Stimulated activated CD4-positive, alpha-beta T cell treated with anti-CD3 and anti-CD28 coated beads, TNF-alpha, amount 100 ng/mL, for 48 hours (primary cell): ENCODE results near the gene FANK1.

Experiments
- DNase-seq, 3 donors: peaks; one replicate each; pipeline ENCODE4 v3.0.0-alpha.2; 2020; ENCODE audit warnings: low read depth in 3 of 3

FANK1 gene, protein sequence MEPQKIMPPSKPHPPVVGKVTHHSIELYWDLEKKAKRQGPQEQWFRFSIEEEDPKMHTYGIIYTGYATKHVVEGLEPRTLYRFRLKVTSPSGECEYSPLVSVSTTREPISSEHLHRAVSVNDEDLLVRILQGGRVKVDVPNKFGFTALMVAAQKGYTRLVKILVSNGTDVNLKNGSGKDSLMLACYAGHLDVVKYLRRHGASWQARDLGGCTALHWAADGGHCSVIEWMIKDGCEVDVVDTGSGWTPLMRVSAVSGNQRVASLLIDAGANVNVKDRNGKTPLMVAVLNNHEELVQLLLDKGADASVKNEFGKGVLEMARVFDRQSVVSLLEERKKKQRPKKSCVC

GRCh38 chr10:125896088-125896934 lies at the start of gene FANK1:
TSS of gene FANK1 (plus strand) at chr10:125896564. CDS start at chr10:125896643, 79 bp downstream.
- peak; percentile 58 to 77 (median 69) for DNase-seq

- no peak for DNase-seq
Measured at GRCh38 chr10:125846894-125847293, 49.5 kb upstream of the FANK1 start.

DNA sequence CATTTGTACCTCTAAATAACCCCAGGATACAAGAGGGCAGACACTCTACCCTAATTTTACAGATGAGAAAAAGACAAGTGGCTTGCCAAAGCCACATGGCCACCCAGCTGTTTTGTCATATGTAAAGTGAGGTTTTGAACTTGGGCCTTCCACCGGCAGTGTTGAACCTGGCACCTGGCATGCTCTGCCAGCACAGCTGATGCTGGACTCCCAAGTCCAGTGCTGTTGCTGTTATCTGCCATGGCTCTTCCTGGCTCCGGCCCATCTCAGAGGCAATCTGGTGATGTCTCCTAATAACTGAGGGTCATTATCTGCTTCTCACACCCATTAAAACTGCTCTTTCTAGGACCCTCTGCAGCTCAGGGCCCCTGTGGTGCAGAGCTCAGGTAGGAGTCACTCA lies 48.0 kb upstream of the FANK1 start:
- no peak for DNase-seq

DNA sequence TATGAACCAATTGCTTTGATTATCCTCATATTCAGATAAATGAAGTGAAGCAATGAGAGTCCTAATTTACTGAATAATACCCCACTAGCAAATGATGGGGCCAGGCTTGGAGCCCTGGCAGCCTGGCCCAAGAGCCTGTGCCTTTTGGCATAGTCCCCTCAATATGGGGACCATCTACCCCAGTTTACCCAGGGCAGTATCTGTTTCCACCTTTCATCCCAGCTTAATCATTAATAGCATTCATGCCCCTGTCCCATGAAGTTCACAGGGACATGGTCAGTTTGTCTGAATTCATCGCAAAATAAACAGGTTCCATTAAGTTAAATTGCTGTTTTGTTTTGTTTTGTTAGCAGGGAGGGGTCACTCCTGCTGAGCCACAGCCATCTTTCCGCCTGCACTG lies 47.5 kb upstream of the FANK1 start:
- DNase-seq: no peak

GRCh38 chr10:125849448-125849847 lies 46.9 kb upstream of the FANK1 start:
- DNase-seq: no peak

GRCh38 chr10:125850766-125851731 lies 45.3 kb upstream of the FANK1 start:
- no peak for DNase-seq

- no peak for DNase-seq
Measured at GRCh38 chr10:125852487-125852886, 43.9 kb upstream of the FANK1 start.

- DNase-seq: no peak
Measured at GRCh38 chr10:125857185-125857760, 39.1 kb upstream of the FANK1 start.

- DNase-seq: no peak
Measured at GRCh38 chr10:125859128-125859817, 37.1 kb upstream of the FANK1 start.

- no peak for DNase-seq
Measured at GRCh38 chr10:125865120-125865519, 31.2 kb upstream of the FANK1 start.

DNA sequence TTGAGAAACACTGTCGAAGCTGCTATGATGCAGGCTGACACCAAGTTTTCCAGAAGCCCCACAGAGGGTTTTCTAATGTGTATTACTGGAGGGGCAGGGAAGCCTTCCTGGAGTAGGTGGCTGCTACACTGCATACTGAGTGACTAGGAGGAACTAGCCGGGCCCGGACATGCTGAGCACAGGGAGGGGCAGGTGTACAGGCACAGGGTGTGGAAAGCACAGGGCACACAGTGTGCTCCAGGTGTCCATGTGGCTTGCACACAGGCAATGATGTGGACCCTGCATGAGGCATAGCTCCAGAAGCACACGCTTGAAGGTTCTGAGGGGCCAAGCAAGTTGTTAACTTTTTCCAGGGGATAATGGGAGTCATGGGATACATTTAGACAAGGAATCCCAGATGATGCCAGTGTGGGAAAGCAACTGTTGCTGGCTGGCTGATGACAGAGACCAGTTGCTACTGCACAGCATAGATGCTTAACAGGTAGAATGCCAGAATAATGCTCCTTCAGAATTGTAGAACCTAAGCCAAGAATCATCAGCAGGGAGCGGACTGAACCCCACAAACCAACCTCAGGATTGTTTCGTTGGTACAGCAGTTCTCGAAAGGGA lies 29.8 kb upstream of the FANK1 start:
- DNase-seq: no peak

DNA sequence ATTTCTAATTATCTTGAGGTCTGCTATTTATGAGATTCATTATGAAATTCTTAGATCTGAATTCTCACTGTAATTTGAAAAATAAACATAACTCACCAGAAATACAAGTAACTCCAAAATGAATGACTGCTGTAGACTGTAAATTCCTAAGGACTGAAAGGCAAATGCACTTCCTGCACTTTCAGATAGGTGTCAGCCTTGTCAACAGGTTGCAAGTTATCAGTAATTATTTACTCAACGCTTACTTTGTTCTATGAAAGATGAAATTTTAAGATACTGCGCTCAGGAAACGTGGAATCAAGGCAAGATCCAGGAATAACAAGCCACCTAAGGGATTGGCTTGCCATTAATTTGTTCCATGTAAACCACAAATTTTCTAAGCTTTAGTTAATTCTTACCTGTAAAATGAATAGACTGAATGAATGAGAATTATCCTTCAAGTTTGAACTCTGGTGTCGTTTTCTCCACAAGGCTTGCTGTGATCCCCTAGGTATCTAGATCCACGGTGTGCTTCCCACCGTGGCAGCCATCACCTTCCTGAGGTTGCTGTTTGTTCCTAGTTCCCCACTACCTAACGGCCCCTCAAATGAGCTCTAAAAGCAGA lies 27.9 kb upstream of the FANK1 start:
- no peak for DNase-seq

GRCh38 chr10:125871338-125871737 lies 25.0 kb upstream of the FANK1 start:
- no peak for DNase-seq

GRCh38 chr10:125878957-125879835 lies 17.2 kb upstream of the FANK1 start:
- no peak for DNase-seq

GRCh38 chr10:125880719-125881118 lies 15.6 kb upstream of the FANK1 start:
- no peak for DNase-seq

- no peak for DNase-seq
Measured at GRCh38 chr10:125881192-125881591, 15.2 kb upstream of the FANK1 start, which contains the start of gene DHX32. TSS of gene DHX32 (minus strand) at chr10:125881292. CDS start at chr10:125880824, 468 bp downstream.

DNA sequence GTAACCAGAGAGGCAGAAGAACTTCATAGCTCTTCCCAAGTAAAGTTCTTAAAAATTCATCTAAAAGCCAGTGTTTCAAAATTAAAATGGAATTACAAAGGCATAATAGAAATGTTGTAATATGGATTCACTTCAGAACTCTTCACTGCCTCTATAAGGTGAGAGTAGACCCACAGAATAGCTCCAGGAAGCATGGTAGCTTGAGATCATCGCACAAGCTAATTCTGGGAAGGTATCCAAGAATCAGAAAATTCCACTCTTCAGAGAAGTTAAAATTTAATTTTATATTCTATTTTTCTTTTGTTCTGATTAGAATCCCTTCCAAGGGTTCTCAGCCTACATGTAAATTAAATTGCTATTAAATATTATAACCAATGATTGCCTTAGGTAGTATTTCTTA lies 13.8 kb upstream of the FANK1 start:
- DNase-seq: no peak

GRCh38 chr10:125883211-125883610 lies 13.2 kb upstream of the FANK1 start:
- no peak for DNase-seq
